ENCODE results near the gene GLO1. TPM values are rescaled to one million over a fixed set of nuclear protein-coding genes. Genes with fewer than 3 reads are reported as not detected.

GLO1 gene
- polyA plus RNA-seq, 1 of the 3 experiments (the other 2 are of a cell fraction): 47.1 TPM

DNA sequence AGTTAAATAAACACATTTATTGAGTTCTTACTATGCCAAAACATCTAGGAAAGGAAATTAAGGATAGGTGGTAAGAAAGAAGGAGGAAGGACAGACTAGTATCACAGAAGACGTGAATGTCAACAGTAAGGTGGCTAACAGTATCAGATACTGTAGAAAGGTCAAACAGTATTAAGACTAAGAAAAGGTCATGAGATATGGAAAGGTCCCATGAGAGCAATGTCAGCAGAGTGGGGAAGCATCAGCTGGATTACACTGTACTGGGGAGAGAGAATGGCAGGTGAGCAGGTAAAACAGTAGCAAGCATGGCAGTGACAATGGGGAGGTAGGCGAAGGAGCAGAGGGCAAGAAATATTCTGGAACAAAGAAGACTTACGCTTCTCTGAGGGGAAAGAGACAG lies 18.0 kb downstream of the GLO1 start:
- Histone ChIP-seq H3K9me2 (no peaks in the 10 kb centered on the region), H3F3A (replicated peaks; ENCODE audit: insufficient read depth) (peaks cover 3% of the 10 kb centered on the region), H2AFZ (ENCODE audit: low read depth) (no peak overlapping the region), H4K20me1 (ENCODE audit: insufficient read depth) (peaks cover 17% of the 10 kb centered on the region; the same call in 1 of the 2 replicates), H3K4me3 (ENCODE audit: low read depth in 2 of 2, low read length in 1 of 2) (no peak overlapping the region), H3K79me2 (ENCODE audit: insufficient read depth) (peaks cover 37% of the 10 kb centered on the region), H3K4me1 (ENCODE audit: control insufficient read depth in 1 of 2, insufficient read depth in 2 of 2, low read depth in 1 of 2, low read length in 1 of 2) (peaks cover 0 to 5% of the 10 kb centered on the region in 2 experiments; a peak in 1 of 4 replicates), H3K9me3 (no peaks in the 10 kb centered on the region), H3K36me3 (replicated peaks in 1 of 2; ENCODE audit: control insufficient read depth in 1 of 2, insufficient read depth in 2 of 2, low read length in 1 of 2) (peaks cover 25 to 46% of the 10 kb centered on the region in 2 experiments), H3K4me2 (no peak overlapping the region), H3K9ac (no peak overlapping the region), H3K27me3 (ENCODE audit: insufficient read depth) (no peaks in the 10 kb centered on the region), H3K27ac (ENCODE audit: low read depth in 2 of 2, low read length in 1 of 2) (no peak overlapping the region)
- ChIA-PET POLR2A (no interaction called here), CTCF (no interaction called here)
- DNase-seq: no peak
- TF ChIP-seq YY1 (IDR thresholded peaks at IDR 0.05; ENCODE audit: low read depth): no peak
- no peak for TF ChIP-seq NFIC (IDR thresholded peaks at IDR 0.05; ENCODE audit: borderline replicate concordance)
- TF ChIP-seq RXRA (IDR thresholded peaks at IDR 0.05; ENCODE audit: borderline replicate concordance, low read depth): no peak
- no peak for TF ChIP-seq ELF1 (IDR thresholded peaks at IDR 0.05)
- no peak for TF ChIP-seq MXI1 (IDR thresholded peaks at IDR 0.05; ENCODE audit: low read depth, low read length)
- TF ChIP-seq, protein P1, sequence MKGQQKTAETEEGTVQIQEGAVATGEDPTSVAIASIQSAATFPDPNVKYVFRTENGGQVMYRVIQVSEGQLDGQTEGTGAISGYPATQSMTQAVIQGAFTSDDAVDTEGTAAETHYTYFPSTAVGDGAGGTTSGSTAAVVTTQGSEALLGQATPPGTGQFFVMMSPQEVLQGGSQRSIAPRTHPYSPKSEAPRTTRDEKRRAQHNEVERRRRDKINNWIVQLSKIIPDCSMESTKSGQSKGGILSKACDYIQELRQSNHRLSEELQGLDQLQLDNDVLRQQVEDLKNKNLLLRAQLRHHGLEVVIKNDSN (IDR thresholded peaks at IDR 0.05; ENCODE audit: borderline replicate concordance, low read depth): no peak
- TF ChIP-seq, protein P2, sequence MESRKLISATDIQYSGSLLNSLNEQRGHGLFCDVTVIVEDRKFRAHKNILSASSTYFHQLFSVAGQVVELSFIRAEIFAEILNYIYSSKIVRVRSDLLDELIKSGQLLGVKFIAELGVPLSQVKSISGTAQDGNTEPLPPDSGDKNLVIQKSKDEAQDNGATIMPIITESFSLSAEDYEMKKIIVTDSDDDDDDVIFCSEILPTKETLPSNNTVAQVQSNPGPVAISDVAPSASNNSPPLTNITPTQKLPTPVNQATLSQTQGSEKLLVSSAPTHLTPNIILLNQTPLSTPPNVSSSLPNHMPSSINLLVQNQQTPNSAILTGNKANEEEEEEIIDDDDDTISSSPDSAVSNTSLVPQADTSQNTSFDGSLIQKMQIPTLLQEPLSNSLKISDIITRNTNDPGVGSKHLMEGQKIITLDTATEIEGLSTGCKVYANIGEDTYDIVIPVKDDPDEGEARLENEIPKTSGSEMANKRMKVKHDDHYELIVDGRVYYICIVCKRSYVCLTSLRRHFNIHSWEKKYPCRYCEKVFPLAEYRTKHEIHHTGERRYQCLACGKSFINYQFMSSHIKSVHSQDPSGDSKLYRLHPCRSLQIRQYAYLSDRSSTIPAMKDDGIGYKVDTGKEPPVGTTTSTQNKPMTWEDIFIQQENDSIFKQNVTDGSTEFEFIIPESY (IDR thresholded peaks at IDR 0.05; ENCODE audit: borderline replicate concordance, low read depth): no peak
- no peak for TF ChIP-seq FOXM1 (IDR thresholded peaks at IDR 0.05; ENCODE audit: low read depth)
- no peak for TF ChIP-seq JUND (IDR thresholded peaks at IDR 0.05)
- TF ChIP-seq GABPA (IDR thresholded peaks at IDR 0.05; ENCODE audit: low read depth): no peak
- TF ChIP-seq RCOR1 (IDR thresholded peaks at IDR 0.05; ENCODE audit: low read length): no peak
- TF ChIP-seq, protein P3, sequence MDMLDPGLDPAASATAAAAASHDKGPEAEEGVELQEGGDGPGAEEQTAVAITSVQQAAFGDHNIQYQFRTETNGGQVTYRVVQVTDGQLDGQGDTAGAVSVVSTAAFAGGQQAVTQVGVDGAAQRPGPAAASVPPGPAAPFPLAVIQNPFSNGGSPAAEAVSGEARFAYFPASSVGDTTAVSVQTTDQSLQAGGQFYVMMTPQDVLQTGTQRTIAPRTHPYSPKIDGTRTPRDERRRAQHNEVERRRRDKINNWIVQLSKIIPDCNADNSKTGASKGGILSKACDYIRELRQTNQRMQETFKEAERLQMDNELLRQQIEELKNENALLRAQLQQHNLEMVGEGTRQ (IDR thresholded peaks at IDR 0.05; ENCODE audit: borderline replicate concordance, low read depth, low read length): no peak
- no peak for TF ChIP-seq TCF12 (IDR thresholded peaks at IDR 0.05)
- TF ChIP-seq GATA2 (CRISPR knock-in tag; IDR thresholded peaks at IDR 0.05): no peak
- TF ChIP-seq FOXJ3 (CRISPR knock-in tag; IDR thresholded peaks at IDR 0.05): no peak
- no peak for TF ChIP-seq MEF2A (IDR thresholded peaks at IDR 0.05; ENCODE audit: borderline replicate concordance, low read depth)
- 94% methylated on average over 3 of the region's 3 CpGs for WGBS (ENCODE audit: low lambda C conversion rate)

DNA sequence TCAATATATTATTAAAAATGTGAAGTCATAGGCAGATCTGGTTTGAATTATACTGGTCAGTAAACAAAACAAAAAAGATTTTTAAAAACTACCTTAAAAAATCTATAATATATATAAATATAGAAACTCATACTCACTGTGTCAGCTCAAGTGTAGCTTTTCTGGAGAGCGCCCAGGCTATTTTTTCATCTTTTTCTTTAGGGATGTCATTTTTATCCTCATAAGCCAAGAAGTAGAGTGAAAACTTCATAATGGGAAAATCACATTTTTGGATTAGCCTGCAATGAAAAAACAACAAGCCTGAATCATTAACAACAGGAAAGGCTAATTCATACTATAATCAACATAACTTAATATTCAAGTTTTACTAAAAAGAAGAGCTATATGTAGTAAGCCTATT lies 18.7 kb downstream of the GLO1 start:
- Histone ChIP-seq H3K27me3 (ENCODE audit: insufficient read depth) (no peaks in the 10 kb centered on the region), H4K20me1 (ENCODE audit: insufficient read depth) (peaks cover 17% of the 10 kb centered on the region; the same call in 1 of the 2 replicates), H3F3A (replicated peaks; ENCODE audit: insufficient read depth) (peaks cover 3% of the 10 kb centered on the region), H2AFZ (ENCODE audit: low read depth) (no peak overlapping the region), H3K9me2 (no peaks in the 10 kb centered on the region), H3K9me3 (no peaks in the 10 kb centered on the region), H3K4me2 (no peak overlapping the region), H3K79me2 (ENCODE audit: insufficient read depth) (peaks cover 30% of the 10 kb centered on the region), H3K36me3 (replicated peaks in 1 of 2; ENCODE audit: control insufficient read depth in 1 of 2, insufficient read depth in 2 of 2, low read length in 1 of 2) (peaks cover 32 to 46% of the 10 kb centered on the region in 2 experiments), H3K4me1 (ENCODE audit: control insufficient read depth in 1 of 2, insufficient read depth in 2 of 2, low read depth in 1 of 2, low read length in 1 of 2) (peaks cover 0 to 5% of the 10 kb centered on the region in 2 experiments; a peak in 1 of 4 replicates), H3K27ac (ENCODE audit: low read depth in 2 of 2, low read length in 1 of 2) (no peak overlapping the region), H3K4me3 (ENCODE audit: low read depth in 2 of 2, low read length in 1 of 2) (no peak overlapping the region), H3K9ac (no peak overlapping the region)
- ChIA-PET CTCF (no interaction called here), POLR2A (no interaction called here)
- WGBS (ENCODE audit: low lambda C conversion rate): 92% methylated on average over 1 of the region's 1 CpG
- no peak for DNase-seq
- no peak for TF ChIP-seq RAD21 (IDR thresholded peaks at IDR 0.05; ENCODE audit: low read length)
- no peak for TF ChIP-seq TCF12 (IDR thresholded peaks at IDR 0.05)
- TF ChIP-seq, protein P4, sequence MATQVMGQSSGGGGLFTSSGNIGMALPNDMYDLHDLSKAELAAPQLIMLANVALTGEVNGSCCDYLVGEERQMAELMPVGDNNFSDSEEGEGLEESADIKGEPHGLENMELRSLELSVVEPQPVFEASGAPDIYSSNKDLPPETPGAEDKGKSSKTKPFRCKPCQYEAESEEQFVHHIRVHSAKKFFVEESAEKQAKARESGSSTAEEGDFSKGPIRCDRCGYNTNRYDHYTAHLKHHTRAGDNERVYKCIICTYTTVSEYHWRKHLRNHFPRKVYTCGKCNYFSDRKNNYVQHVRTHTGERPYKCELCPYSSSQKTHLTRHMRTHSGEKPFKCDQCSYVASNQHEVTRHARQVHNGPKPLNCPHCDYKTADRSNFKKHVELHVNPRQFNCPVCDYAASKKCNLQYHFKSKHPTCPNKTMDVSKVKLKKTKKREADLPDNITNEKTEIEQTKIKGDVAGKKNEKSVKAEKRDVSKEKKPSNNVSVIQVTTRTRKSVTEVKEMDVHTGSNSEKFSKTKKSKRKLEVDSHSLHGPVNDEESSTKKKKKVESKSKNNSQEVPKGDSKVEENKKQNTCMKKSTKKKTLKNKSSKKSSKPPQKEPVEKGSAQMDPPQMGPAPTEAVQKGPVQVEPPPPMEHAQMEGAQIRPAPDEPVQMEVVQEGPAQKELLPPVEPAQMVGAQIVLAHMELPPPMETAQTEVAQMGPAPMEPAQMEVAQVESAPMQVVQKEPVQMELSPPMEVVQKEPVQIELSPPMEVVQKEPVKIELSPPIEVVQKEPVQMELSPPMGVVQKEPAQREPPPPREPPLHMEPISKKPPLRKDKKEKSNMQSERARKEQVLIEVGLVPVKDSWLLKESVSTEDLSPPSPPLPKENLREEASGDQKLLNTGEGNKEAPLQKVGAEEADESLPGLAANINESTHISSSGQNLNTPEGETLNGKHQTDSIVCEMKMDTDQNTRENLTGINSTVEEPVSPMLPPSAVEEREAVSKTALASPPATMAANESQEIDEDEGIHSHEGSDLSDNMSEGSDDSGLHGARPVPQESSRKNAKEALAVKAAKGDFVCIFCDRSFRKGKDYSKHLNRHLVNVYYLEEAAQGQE (IDR thresholded peaks at IDR 0.05; ENCODE audit: low read depth, low read length): no peak
- TF ChIP-seq, protein P2 (IDR thresholded peaks at IDR 0.05; ENCODE audit: borderline replicate concordance, low read depth): no peak
- no peak for TF ChIP-seq EP300 (IDR thresholded peaks at IDR 0.05; ENCODE audit: borderline replicate concordance in 1 of 2, low read depth in 1 of 2, low read length in 1 of 2)
- TF ChIP-seq RXRA (IDR thresholded peaks at IDR 0.05; ENCODE audit: borderline replicate concordance, low read depth): no peak
- no peak for TF ChIP-seq CHD2 (IDR thresholded peaks at IDR 0.05; ENCODE audit: low read length, partially characterized antibody)
